Breast epithelium (tissue), 3 donors: ENCODE data around the gene TMIE.

ENCODE experiments used
- CTCF ChIP-seq, 3 donors: fragments of 450-650 bp; IDR thresholded peaks; one replicate each; pipeline ENCODE4 v1.5.1; 2016 to 2017; ENCODE audit warnings: antibody characterized with exemption in 3 of 3, mild to moderate bottlenecking in 3 of 3, moderate library complexity in 3 of 3
- POLR2A ChIP-seq: fragments of 450-650 bp; IDR thresholded peaks from one replicate; pipeline ENCODE4 v1.6.1; 2016; ENCODE audit warnings: antibody characterized with exemption, mild to moderate bottlenecking, moderate library complexity
- POLR2AphosphoS5 ChIP-seq, 3 donors: sonication (generic); formaldehyde crosslinking; IDR thresholded peaks; one replicate each; pipeline ENCODE4 v1.6.1; 2017; ENCODE audit warnings: antibody characterized with exemption in 3 of 3

GRCh38 chr3:46662771-46663551, 38.2 kb upstream of the TMIE start:
- TF ChIP-seq CTCF (IDR thresholded peaks at IDR 0.05) (no peak), POLR2AphosphoS5 (IDR thresholded peaks at IDR 0.05) (no peak), POLR2A (no peak)
